HCT116 (cell line): Measurements from ENCODE around the gene COBL. TPM values are rescaled to one million over a fixed set of nuclear protein-coding genes. Genes with fewer than 3 reads are reported as not detected.

ENCODE experiments used
- ATAC-seq: fragments of 200-7000 bp; cut with Tn5 transposase; 2 replicates; pipeline ENCODE4 v1.9.1; 2020; ENCODE audit warnings: mild to moderate bottlenecking, moderate library complexity
- BruUV-seq: library from RNA; stranded (reverse); fragments of 400-500 nt; replicated peaks from 2 replicates; lab custom pipeline; 2021; lab: Mats Ljungman, UMichigan
- CTCF ChIA-PET: fragments of 300-600 bp; sonication (Branson Sonifier 250); formaldehyde crosslinking; loops from one replicate; lab custom pipeline; 2021; ENCODE audit warnings: antibody characterized with exemption; lab: Charles Lee
- POLR2A ChIA-PET: fragments of 300-600, 350-600 bp; sonication (Branson Sonifier 250); formaldehyde crosslinking; loops from one replicate; lab custom pipeline; 2021; ENCODE audit warnings: antibody characterized with exemption; lab: Charles Lee
- RAD21 ChIA-PET, 2 experiments: fragments of 300-600 bp; sonication (Branson Sonifier 250); formaldehyde crosslinking; loops; one replicate each; lab custom pipeline; 2023; ENCODE audit warnings: low total read pairs in 2 of 2; ENCODE audit not compliant: uncharacterized antibody in 2 of 2, unreplicated experiment in 2 of 2, low non-redundant PET in 1 of 2; lab: Charles Lee
- DNase-seq: peaks from one replicate; pipeline ENCODE4 v3.0.0-alpha.2; 2010; ENCODE audit warnings: low read depth, low spot score
- H2AFZ ChIP-seq: fragments of 200-600 bp; shearing (Covaris generic), sonication (generic); 2 replicates; pipeline ENCODE4 v1.6.1; 2017; ENCODE audit warnings: low read depth, mixed run types, mixed read lengths, antibody characterized with exemption, low read length; ENCODE audit not compliant: poor library complexity, severe bottlenecking
- H3K27ac ChIP-seq: 2 replicates; pipeline ENCODE4 v1.5.1; 2012; ENCODE audit warnings: low read depth, low read length
- H3K27me3 ChIP-seq: fragments of 200-600 bp; sonication (generic); 2 replicates; pipeline ENCODE4 v1.6.1; 2016; ENCODE audit warnings: mixed run types, low read length, mixed read lengths; ENCODE audit not compliant: insufficient read depth
- H3K36me3 ChIP-seq, 2 experiments: fragments of 200-500 bp in 1 of 2; fragments of 200-600 bp in 1 of 2; sonication (Bioruptor generic) in 1 of 2; sonication (generic) in 1 of 2; 2 replicates each; pipeline versions ENCODE4 v1.5.1 to v1.6.1; 2014 to 2016; ENCODE audit warnings: low read length in 2 of 2, inconsistent platforms in 1 of 2, mixed read lengths in 1 of 2, mixed run types in 1 of 2; ENCODE audit not compliant: insufficient read depth in 2 of 2, control insufficient read depth in 1 of 2
- H3K4me1 ChIP-seq, 2 experiments: fragments of 200-600 bp in 1 of 2; sonication (generic) in 1 of 2; 2 replicates each; pipeline versions ENCODE4 v1.5.1 to v1.6.1; 2012 to 2017; ENCODE audit warnings: low read length in 2 of 2, inconsistent platforms in 1 of 2, mild to moderate bottlenecking in 1 of 2, mixed read lengths in 1 of 2, mixed run types in 1 of 2, moderate library complexity in 1 of 2; ENCODE audit not compliant: insufficient read depth in 2 of 2, control insufficient read depth in 1 of 2
- H3K4me2 ChIP-seq: fragments of 200-600 bp; sonication (generic); 2 replicates; pipeline ENCODE4 v1.6.1; 2017; ENCODE audit warnings: mixed run types, low read length, mixed read lengths
- H3K4me3 ChIP-seq, 2 experiments: fragments of 200-600 bp in 1 of 2; sonication (generic) in 1 of 2; replicated peaks in 1 of 2; 2 replicates each; pipeline ENCODE4 v1.5.1; 2011 to 2016; ENCODE audit warnings: low read length in 2 of 2, control low read depth in 1 of 2, low read depth in 1 of 2, mild to moderate bottlenecking in 1 of 2, mixed read lengths in 1 of 2, mixed run types in 1 of 2
- H3K79me2 ChIP-seq: fragments of 200-600 bp; sonication (generic); 2 replicates; pipeline ENCODE4 v1.6.1; 2017; ENCODE audit warnings: mild to moderate bottlenecking, mixed run types, low read length, moderate library complexity, mixed read lengths; ENCODE audit not compliant: insufficient read depth
- H3K9ac ChIP-seq: fragments of 200-600 bp; sonication (generic); 2 replicates; pipeline ENCODE4 v1.6.1; 2016; ENCODE audit warnings: low read length, mixed read lengths
- H3K9me2 ChIP-seq: fragments of 200-600 bp; sonication (generic), shearing (Covaris generic); 2 replicates; pipeline ENCODE4 v1.6.1; 2017; ENCODE audit warnings: mixed run types, mild to moderate bottlenecking, moderate library complexity; ENCODE audit not compliant: insufficient read depth
- H3K9me3 ChIP-seq, 2 experiments: fragments of 200-500 bp in 1 of 2; fragments of 200-600 bp in 1 of 2; sonication (Bioruptor generic) in 1 of 2; sonication (generic) in 1 of 2; 2 replicates each; pipeline ENCODE4 v1.6.1; 2014 to 2017; ENCODE audit warnings: low read length in 2 of 2, mixed read lengths in 2 of 2, inconsistent platforms in 1 of 2, low read depth in 1 of 2, mild to moderate bottlenecking in 1 of 2, mixed run types in 1 of 2, moderate library complexity in 1 of 2; ENCODE audit not compliant: control insufficient read depth in 1 of 2, insufficient read depth in 1 of 2
- H4K20me1 ChIP-seq: fragments of 200-600 bp; sonication (generic), shearing (Covaris generic); 2 replicates; pipeline ENCODE4 v1.6.1; 2017; ENCODE audit warnings: mixed run types, mild to moderate bottlenecking, moderate library complexity; ENCODE audit not compliant: insufficient read depth
- ATF3 ChIP-seq: IDR thresholded peaks from 2 replicates; pipeline ENCODE4 v1.6.1; 2012
- CBX3 ChIP-seq: IDR thresholded peaks from 2 replicates; pipeline ENCODE4 v1.6.1; 2012; ENCODE audit warnings: low read depth
- CEBPB ChIP-seq: IDR thresholded peaks from 2 replicates; pipeline ENCODE4 v1.6.1; 2012; ENCODE audit warnings: low read depth
- EZH2phosphoT487 ChIP-seq: fragments of 200-600 bp; IDR thresholded peaks from 2 replicates; pipeline ENCODE4 v1.6.1; 2018; ENCODE audit warnings: antibody characterized with exemption, borderline replicate concordance
- POLR2A ChIP-seq: IDR thresholded peaks from 2 replicates; pipeline ENCODE4 v1.7.0; 2011; ENCODE audit warnings: borderline replicate concordance; ENCODE audit not compliant: insufficient read depth, insufficient read length; ENCODE audit errors: extremely low read depth
- SIN3A ChIP-seq: IDR thresholded peaks from 2 replicates; pipeline ENCODE4 v1.6.1; 2012; ENCODE audit warnings: low read depth
- SP1 ChIP-seq: IDR thresholded peaks from 2 replicates; pipeline ENCODE4 v1.6.1; 2012; ENCODE audit warnings: low read depth
- intact Hi-C: fragments of 100-400 bp; cut with micrococcal nuclease; formaldehyde crosslinking; loops from 2 replicates; pipeline ENCODE4 v1.10.0; 2022
- total RNA-seq: library from RNA; stranded (reverse); gene quantifications from one replicate; pipeline ENCODE4 v1.2.1, GENCODE V29; 2021; ENCODE audit not compliant: unreplicated experiment

The COBL gene
- total RNA-seq, 1 experiment from 2014 or later = 19.3 TPM

- H3K4me1 ChIP-seq = peaks cover 0 to 10% of the 10 kb centered on the region in 2 experiments; a peak in 2 of 4 replicates
- ATAC-seq (no peak), DNase-seq (no peak)
- intact Hi-C loops = no loop called here
- no peaks in the 10 kb centered on the region for H3K9me3 ChIP-seq
- CTCF ChIA-PET = interaction anchor here (1.5 kb wide), 1 partner anchor 27 kb away, joined by 4 read pairs; no protein-coding TSS in a partner anchor
- RAD21 ChIA-PET = no interaction called here
- H4K20me1 ChIP-seq = no peaks in the 10 kb centered on the region
- no peaks in the 10 kb centered on the region for H3K36me3 ChIP-seq
- H3K9ac ChIP-seq = no peak overlapping the region
- POLR2A ChIA-PET = no interaction called here
- TF ChIP-seq SP1 (no peak), SIN3A (no peak), ATF3 (no peak)
- no TSS peak for BruUV-seq
- H3K27ac ChIP-seq = no peak overlapping the region
- H3K79me2 ChIP-seq = no peaks in the 10 kb centered on the region
- no peak overlapping the region for H2AFZ ChIP-seq
- no peak overlapping the region for H3K4me3 ChIP-seq
- H3K27me3 ChIP-seq = no peaks in the 10 kb centered on the region
- H3K4me2 ChIP-seq = no peak overlapping the region
- H3K9me2 ChIP-seq = no peaks in the 10 kb centered on the region
Observed at GRCh38 chr7:51189777-51190176, 126.8 kb downstream of the COBL start.

GRCh38 chr7:51188987-51189386 lies 127.6 kb downstream of the COBL start:
- ATAC-seq (no peak), DNase-seq (no peak)
- TF ChIP-seq CEBPB (no peak), POLR2A (no peak), EZH2phosphoT487 (no peak), CBX3 (no peak), SIN3A (no peak)
- CTCF ChIA-PET = no interaction called here
- intact Hi-C loops = no loop called here
- Histone ChIP-seq H3K79me2 (no peaks in the 10 kb centered on the region), H3K36me3 (no peaks in the 10 kb centered on the region), H3K27me3 (no peaks in the 10 kb centered on the region), H3K9me3 (no peaks in the 10 kb centered on the region), H3K9ac (no peak overlapping the region), H2AFZ (no peak overlapping the region), H3K4me2 (no peak overlapping the region), H3K9me2 (no peaks in the 10 kb centered on the region), H3K4me1 (peaks cover 0 to 10% of the 10 kb centered on the region in 2 experiments; a peak in 2 of 4 replicates), H4K20me1 (no peaks in the 10 kb centered on the region), H3K27ac (no peak overlapping the region), H3K4me3 (no peak overlapping the region)
- no TSS peak for BruUV-seq
- RAD21 ChIA-PET = no interaction called here
- POLR2A ChIA-PET = no interaction called here
